ENCODE results near the gene TNFRSF25.

TNFRSF25 gene

GRCh38 chr1:6504887-6505286, 38.9 kb upstream of the TNFRSF25 start:
- no peak for DNase-seq (ENCODE audit: low read depth in 1 of 2, low spot score in 1 of 2)
- TF ChIP-seq, protein P1, sequence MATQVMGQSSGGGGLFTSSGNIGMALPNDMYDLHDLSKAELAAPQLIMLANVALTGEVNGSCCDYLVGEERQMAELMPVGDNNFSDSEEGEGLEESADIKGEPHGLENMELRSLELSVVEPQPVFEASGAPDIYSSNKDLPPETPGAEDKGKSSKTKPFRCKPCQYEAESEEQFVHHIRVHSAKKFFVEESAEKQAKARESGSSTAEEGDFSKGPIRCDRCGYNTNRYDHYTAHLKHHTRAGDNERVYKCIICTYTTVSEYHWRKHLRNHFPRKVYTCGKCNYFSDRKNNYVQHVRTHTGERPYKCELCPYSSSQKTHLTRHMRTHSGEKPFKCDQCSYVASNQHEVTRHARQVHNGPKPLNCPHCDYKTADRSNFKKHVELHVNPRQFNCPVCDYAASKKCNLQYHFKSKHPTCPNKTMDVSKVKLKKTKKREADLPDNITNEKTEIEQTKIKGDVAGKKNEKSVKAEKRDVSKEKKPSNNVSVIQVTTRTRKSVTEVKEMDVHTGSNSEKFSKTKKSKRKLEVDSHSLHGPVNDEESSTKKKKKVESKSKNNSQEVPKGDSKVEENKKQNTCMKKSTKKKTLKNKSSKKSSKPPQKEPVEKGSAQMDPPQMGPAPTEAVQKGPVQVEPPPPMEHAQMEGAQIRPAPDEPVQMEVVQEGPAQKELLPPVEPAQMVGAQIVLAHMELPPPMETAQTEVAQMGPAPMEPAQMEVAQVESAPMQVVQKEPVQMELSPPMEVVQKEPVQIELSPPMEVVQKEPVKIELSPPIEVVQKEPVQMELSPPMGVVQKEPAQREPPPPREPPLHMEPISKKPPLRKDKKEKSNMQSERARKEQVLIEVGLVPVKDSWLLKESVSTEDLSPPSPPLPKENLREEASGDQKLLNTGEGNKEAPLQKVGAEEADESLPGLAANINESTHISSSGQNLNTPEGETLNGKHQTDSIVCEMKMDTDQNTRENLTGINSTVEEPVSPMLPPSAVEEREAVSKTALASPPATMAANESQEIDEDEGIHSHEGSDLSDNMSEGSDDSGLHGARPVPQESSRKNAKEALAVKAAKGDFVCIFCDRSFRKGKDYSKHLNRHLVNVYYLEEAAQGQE (IDR thresholded peaks at IDR 0.05; ENCODE audit: insufficient replicate concordance, low read depth), result no peak
- TF ChIP-seq SPI1 (IDR thresholded peaks at IDR 0.05; ENCODE audit: borderline replicate concordance, low read depth) (no peak), POLR2AphosphoS5 (IDR thresholded peaks at IDR 0.05; ENCODE audit: low read depth) (no peak), GABPA (IDR thresholded peaks at IDR 0.05; ENCODE audit: low read depth) (no peak)
- TF ChIP-seq, protein P2, sequence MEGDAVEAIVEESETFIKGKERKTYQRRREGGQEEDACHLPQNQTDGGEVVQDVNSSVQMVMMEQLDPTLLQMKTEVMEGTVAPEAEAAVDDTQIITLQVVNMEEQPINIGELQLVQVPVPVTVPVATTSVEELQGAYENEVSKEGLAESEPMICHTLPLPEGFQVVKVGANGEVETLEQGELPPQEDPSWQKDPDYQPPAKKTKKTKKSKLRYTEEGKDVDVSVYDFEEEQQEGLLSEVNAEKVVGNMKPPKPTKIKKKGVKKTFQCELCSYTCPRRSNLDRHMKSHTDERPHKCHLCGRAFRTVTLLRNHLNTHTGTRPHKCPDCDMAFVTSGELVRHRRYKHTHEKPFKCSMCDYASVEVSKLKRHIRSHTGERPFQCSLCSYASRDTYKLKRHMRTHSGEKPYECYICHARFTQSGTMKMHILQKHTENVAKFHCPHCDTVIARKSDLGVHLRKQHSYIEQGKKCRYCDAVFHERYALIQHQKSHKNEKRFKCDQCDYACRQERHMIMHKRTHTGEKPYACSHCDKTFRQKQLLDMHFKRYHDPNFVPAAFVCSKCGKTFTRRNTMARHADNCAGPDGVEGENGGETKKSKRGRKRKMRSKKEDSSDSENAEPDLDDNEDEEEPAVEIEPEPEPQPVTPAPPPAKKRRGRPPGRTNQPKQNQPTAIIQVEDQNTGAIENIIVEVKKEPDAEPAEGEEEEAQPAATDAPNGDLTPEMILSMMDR (IDR thresholded peaks at IDR 0.05; ENCODE audit: insufficient read depth, low read length), result no peak
- no peak overlapping the region for H3K4me3 ChIP-seq (replicated peaks; ENCODE audit: insufficient read depth, low read length)
- no peak overlapping the region for H3K27ac ChIP-seq (replicated peaks)
- H3K27me3 ChIP-seq (ENCODE audit: insufficient read depth, poor library complexity, severe bottlenecking), result peaks cover 5% of the 10 kb centered on the region

- H3K27ac ChIP-seq (replicated peaks), result no peak overlapping the region
- TF ChIP-seq GABPA (IDR thresholded peaks at IDR 0.05; ENCODE audit: low read depth), result no peak
- TF ChIP-seq SPI1 (IDR thresholded peaks at IDR 0.05; ENCODE audit: borderline replicate concordance, low read depth), result no peak
- no peak for TF ChIP-seq POLR2AphosphoS5 (IDR thresholded peaks at IDR 0.05; ENCODE audit: low read depth)
- TF ChIP-seq, protein P1 (IDR thresholded peaks at IDR 0.05; ENCODE audit: insufficient replicate concordance, low read depth), result no peak
- TF ChIP-seq, protein P2 (IDR thresholded peaks at IDR 0.05; ENCODE audit: insufficient read depth, low read length), result no peak
- peaks cover 10% of the 10 kb centered on the region for H3K27me3 ChIP-seq (ENCODE audit: insufficient read depth, poor library complexity, severe bottlenecking)
- no peak overlapping the region for H3K4me3 ChIP-seq (replicated peaks; ENCODE audit: insufficient read depth, low read length)
- DNase-seq (ENCODE audit: low read depth in 1 of 2, low spot score in 1 of 2), result no peak
These were observed 38.1 kb upstream of the TNFRSF25 start for GRCh38 chr1:6503884-6504602.

GRCh38 chr1:6502000-6502891, 36.3 kb upstream of the TNFRSF25 start:
- TF ChIP-seq, protein P2 (IDR thresholded peaks at IDR 0.05; ENCODE audit: insufficient read depth, low read length), result no peak
- TF ChIP-seq, protein P1 (IDR thresholded peaks at IDR 0.05; ENCODE audit: insufficient replicate concordance, low read depth), result no peak
- no peak for TF ChIP-seq SPI1 (IDR thresholded peaks at IDR 0.05; ENCODE audit: borderline replicate concordance, low read depth)
- TF ChIP-seq GABPA (IDR thresholded peaks at IDR 0.05; ENCODE audit: low read depth), result no peak
- no peak for TF ChIP-seq POLR2AphosphoS5 (IDR thresholded peaks at IDR 0.05; ENCODE audit: low read depth)
- DNase-seq (ENCODE audit: low read depth in 1 of 2, low spot score in 1 of 2), result no peak
- Histone ChIP-seq H3K27me3 (ENCODE audit: insufficient read depth, poor library complexity, severe bottlenecking) (peaks cover 23% of the 10 kb centered on the region), H3K4me3 (replicated peaks; ENCODE audit: insufficient read depth, low read length) (no peak overlapping the region), H3K27ac (replicated peaks) (no peak overlapping the region)

Data from HL-60 (cell line).